PC-9 (cell line): Measurements from ENCODE around the gene ATP8B1. TPM values are rescaled to one million over a fixed set of nuclear protein-coding genes. Genes with fewer than 3 reads are reported as not detected.

ENCODE experiments used
- BruUV-seq: library from RNA; stranded (reverse); fragments of 400-500 nt; replicated peaks from 2 replicates; lab custom pipeline; 2021; lab: Mats Ljungman, UMichigan
- CTCF ChIA-PET: fragments of 300-600 bp; sonication (Branson Sonifier 250); formaldehyde crosslinking; loops from one replicate; lab custom pipeline; 2022; ENCODE audit warnings: antibody characterized with exemption; lab: Charles Lee
- POLR2A ChIA-PET: fragments of 300-600 bp; sonication (Branson Sonifier 250); formaldehyde crosslinking; loops from one replicate; lab custom pipeline; 2022; ENCODE audit warnings: antibody characterized with exemption; ENCODE audit not compliant: unreplicated experiment; lab: Charles Lee
- DNase-seq, 2 experiments: peaks; one replicate each; pipeline versions ENCODE4 v3.0.0 to v3.0.0-alpha.2; 2015 to 2022; ENCODE audit warnings: mixed read lengths in 1 of 2
- H2AFZ ChIP-seq: fragments of 200-600 bp; sonication (generic); 2 replicates; pipeline ENCODE4 v1.8.1; 2017; ENCODE audit warnings: antibody characterized with exemption
- H3F3A ChIP-seq: fragments of 200-600 bp; sonication (generic); 2 replicates; pipeline ENCODE4 v1.8.1; 2017; ENCODE audit warnings: antibody characterized with exemption, mild to moderate bottlenecking, low read depth; ENCODE audit not compliant: insufficient read depth
- H3K27ac ChIP-seq: fragments of 200-600 bp; sonication (generic); 2 replicates; pipeline ENCODE4 v1.6.1; 2016; ENCODE audit warnings: mixed run types
- H3K27me3 ChIP-seq: fragments of 200-600 bp; sonication (generic); 2 replicates; pipeline ENCODE4 v1.6.1; 2016; ENCODE audit warnings: low read depth, mixed run types; ENCODE audit not compliant: insufficient read depth
- H3K36me3 ChIP-seq: fragments of 200-600 bp; sonication (generic); 2 replicates; pipeline ENCODE4 v1.6.1; 2016; ENCODE audit warnings: low read depth, mixed run types
- H3K4me1 ChIP-seq: fragments of 200-600 bp; sonication (generic); replicated peaks from 2 replicates; pipeline ENCODE4 v1.6.1; 2016; ENCODE audit warnings: mixed run types; ENCODE audit not compliant: insufficient read depth
- H3K4me2 ChIP-seq: fragments of 200-600 bp; sonication (generic); 2 replicates; pipeline ENCODE4 v1.6.1; 2017; ENCODE audit warnings: mixed run types
- H3K4me3 ChIP-seq: fragments of 200-600 bp; sonication (generic); 2 replicates; pipeline ENCODE4 v1.6.1; 2016; ENCODE audit warnings: mixed run types
- H3K79me2 ChIP-seq: fragments of 200-600 bp; sonication (generic); 2 replicates; pipeline ENCODE4 v1.6.1; 2017; ENCODE audit warnings: low read depth, mixed run types
- H3K9me2 ChIP-seq: fragments of 200-600 bp; sonication (generic); 2 replicates; pipeline ENCODE4 v1.8.1; 2017; ENCODE audit warnings: mild to moderate bottlenecking; ENCODE audit not compliant: insufficient read depth
- H3K9me3 ChIP-seq: fragments of 200-600 bp; sonication (generic); 2 replicates; pipeline ENCODE4 v1.8.1; 2016; ENCODE audit warnings: low read depth; ENCODE audit not compliant: insufficient read depth
- H4K20me1 ChIP-seq: fragments of 200-600 bp; sonication (generic); 2 replicates; pipeline ENCODE4 v1.8.1; 2017; ENCODE audit not compliant: insufficient read depth
- CTCF ChIP-seq: fragments of 200-600 bp; sonication (generic); conservative IDR thresholded peaks from 2 replicates; pipeline ENCODE4 v1.6.1; 2017; ENCODE audit warnings: mixed run types, antibody characterized with exemption, mild to moderate bottlenecking, moderate library complexity
- EZH2 ChIP-seq: fragments of 200-600 bp; sonication (generic); IDR thresholded peaks from 2 replicates; pipeline ENCODE4 v1.8.0; 2017; ENCODE audit warnings: antibody characterized with exemption, low read depth
- intact Hi-C: fragments of 100-400 bp; cut with micrococcal nuclease; formaldehyde crosslinking; loops from one replicate; pipeline ENCODE4 v1.10.0; 2022; ENCODE audit not compliant: unreplicated experiment
- total RNA-seq: library from RNA; stranded (reverse); gene quantifications from 2 replicates; pipeline ENCODE4 v1.2.3, GENCODE V29; 2021

ATP8B1 gene
- total RNA-seq, 1 experiment from 2014 or later: 23.4 TPM

GRCh38 chr18:57705011-57705410, 98.1 kb downstream of the ATP8B1 start:
- Histone ChIP-seq H3K9me3 (no peaks in the 10 kb centered on the region), H2AFZ (no peak overlapping the region), H3K27me3 (no peaks in the 10 kb centered on the region), H3K79me2 (peaks cover 32% of the 10 kb centered on the region), H3K4me1 (peaks cover 46% of the 10 kb centered on the region), H3K36me3 (peaks cover 12% of the 10 kb centered on the region), H3K4me3 (no peak overlapping the region), H3K27ac (peak overlapping the region; percentile 81), H3K9me2 (no peaks in the 10 kb centered on the region), H4K20me1 (no peaks in the 10 kb centered on the region), H3K4me2 (peak overlapping the region; percentile 68), H3F3A (peaks cover 24% of the 10 kb centered on the region)
- POLR2A ChIA-PET: no interaction called here
- TF ChIP-seq CTCF (no peak), EZH2 (no peak)
- BruUV-seq: no TSS peak
- CTCF ChIA-PET: no interaction called here
- no peak for DNase-seq
- intact Hi-C loops: no loop called here

- intact Hi-C loops: no loop called here
- H3K4me2 ChIP-seq: peak overlapping the region; percentile 15
Measured at GRCh38 chr18:57698571-57699276, 104.4 kb downstream of the ATP8B1 start.

GRCh38 chr18:57697426-57697825, 105.7 kb downstream of the ATP8B1 start:
- Histone ChIP-seq H2AFZ (no peak overlapping the region), H3K4me2 (no peak overlapping the region), H3K4me1 (peaks cover 30% of the 10 kb centered on the region), H3K9me2 (no peaks in the 10 kb centered on the region), H3K27me3 (no peaks in the 10 kb centered on the region), H3K4me3 (no peak overlapping the region), H3F3A (peaks cover 32% of the 10 kb centered on the region), H4K20me1 (no peaks in the 10 kb centered on the region), H3K9me3 (no peaks in the 10 kb centered on the region), H3K79me2 (no peaks in the 10 kb centered on the region), H3K27ac (no peak overlapping the region), H3K36me3 (peaks cover 34% of the 10 kb centered on the region)
- TF ChIP-seq CTCF (no peak), EZH2 (no peak)
- no TSS peak for BruUV-seq
- ChIA-PET POLR2A (no interaction called here), CTCF (no interaction called here)
- DNase-seq: no peak
- intact Hi-C loops: no loop called here

More at GRCh38 chr18:57698571-57699276, 104.4 kb downstream of the ATP8B1 start:
- no peaks in the 10 kb centered on the region for H3K27me3 ChIP-seq
- H3K9me2 ChIP-seq: no peaks in the 10 kb centered on the region
- no peaks in the 10 kb centered on the region for H4K20me1 ChIP-seq
- H3K4me1 ChIP-seq: peaks cover 23% of the 10 kb centered on the region
- BruUV-seq: no TSS peak
- TF ChIP-seq EZH2 (no peak), CTCF (no peak)
- H3K36me3 ChIP-seq: peaks cover 28% of the 10 kb centered on the region
- H3K9me3 ChIP-seq: no peaks in the 10 kb centered on the region
- H3K27ac ChIP-seq: peak overlapping the region; percentile 45
- CTCF ChIA-PET: no interaction called here
- no peak overlapping the region for H3K4me3 ChIP-seq
- peaks cover 27% of the 10 kb centered on the region for H3F3A ChIP-seq
- H2AFZ ChIP-seq: no peak overlapping the region
- H3K79me2 ChIP-seq: no peaks in the 10 kb centered on the region
- DNase-seq: peak in 1 of 2 experiments; percentile 69
- POLR2A ChIA-PET: no interaction called here
